HPDE6-E6E7 (cell line): Measurements from ENCODE around the gene SULF2.
"Not testable (repeated sequence)": the region's sequence is repeated elsewhere in the genome, so short reads cannot be mapped to it uniquely, and the experiment has no call there.

Source experiments
- DNase-seq: peaks from one replicate; pipeline ENCODE4 v3.0.0; 2011; ENCODE audit warnings: missing footprints; ENCODE audit errors: extremely low spot score

The SULF2 gene

GRCh38 chr20:47785311-47785853, at the start of gene SULF2:
Gene SULF2 (minus strand): TSS chr20:47785481. CDS start chr20:47757363, 28,118 bp downstream.
- DNase-seq = no peak

GRCh38 chr20:47831675-47832074, 46.4 kb upstream of the SULF2 start:
- not testable (repeated sequence) for DNase-seq

- not testable (repeated sequence) for DNase-seq
Measured at GRCh38 chr20:47826716-47827115, 41.4 kb upstream of the SULF2 start.

- DNase-seq = not testable (repeated sequence)
Measured at GRCh38 chr20:47826006-47826405, 40.7 kb upstream of the SULF2 start.

GRCh38 chr20:47825011-47825762, 39.9 kb upstream of the SULF2 start:
- DNase-seq = no peak

- not testable (repeated sequence) for DNase-seq
Measured at GRCh38 chr20:47823941-47824340, 38.7 kb upstream of the SULF2 start.

GRCh38 chr20:47821481-47822100, 36.3 kb upstream of the SULF2 start:
- peak; percentile 79 for DNase-seq

GRCh38 chr20:47818996-47819609, 33.8 kb upstream of the SULF2 start:
- no peak for DNase-seq

- DNase-seq = no peak
Measured at GRCh38 chr20:47818466-47818865, 33.2 kb upstream of the SULF2 start.

- no peak for DNase-seq
Measured at GRCh38 chr20:47818016-47818415, 32.7 kb upstream of the SULF2 start.

- DNase-seq = peak; percentile 100
Measured at GRCh38 chr20:47817573-47817972, 32.3 kb upstream of the SULF2 start.

GRCh38 chr20:47816487-47817451, 31.5 kb upstream of the SULF2 start:
- no peak for DNase-seq

- DNase-seq = no peak
Measured at GRCh38 chr20:47815866-47816265, 30.6 kb upstream of the SULF2 start.

- no peak for DNase-seq
Measured at GRCh38 chr20:47815416-47815806, 30.1 kb upstream of the SULF2 start.

GRCh38 chr20:47814632-47815415, 29.5 kb upstream of the SULF2 start:
- no peak for DNase-seq

GRCh38 chr20:47810721-47811347, 25.6 kb upstream of the SULF2 start:
- DNase-seq = no peak

GRCh38 chr20:47810116-47810677, 24.9 kb upstream of the SULF2 start:
- no peak for DNase-seq

GRCh38 chr20:47809161-47809960, 24.1 kb upstream of the SULF2 start:
- DNase-seq = peak; percentile 100

GRCh38 chr20:47805951-47806350, 20.7 kb upstream of the SULF2 start:
- no peak for DNase-seq
